ENCODE data around the gene CNTNAP5. TPM values are rescaled to one million over a fixed set of nuclear protein-coding genes. Genes with fewer than 3 reads are reported as not detected.

The CNTNAP5 gene
- total RNA-seq, 1 donor from 2014 or later, result not detected

GRCh38 chr2:124886216-124886615 is 861.1 kb downstream of the CNTNAP5 start:
- H3K36me3 Mint-ChIP-seq, result no peaks in the 10 kb centered on the region
- Histone ChIP-seq H3K4me1 (no peaks in the 10 kb centered on the region), H3K4me2 (no peak overlapping the region), H3K4me3 (no peak overlapping the region), H3K27me3 (no peaks in the 10 kb centered on the region), H3K9me3 (ENCODE audit: low read depth) (no peaks in the 10 kb centered on the region), H3K79me2 (ENCODE audit: low read depth) (no peaks in the 10 kb centered on the region), H2AFZ (replicated peaks) (no peak overlapping the region), H4K20me1 (ENCODE audit: low read depth) (no peaks in the 10 kb centered on the region), H3F3A (ENCODE audit: low read depth) (no peaks in the 10 kb centered on the region), H3K27ac (no peak overlapping the region), H3K36me3 (no peaks in the 10 kb centered on the region), H3K9ac (no peak overlapping the region)
- no peak overlapping the region for H3K4me3 Mint-ChIP-seq
- no peak for DNase-seq (ENCODE audit: low spot score)
- H3K9me3 Mint-ChIP-seq, result no peaks in the 10 kb centered on the region
- TF ChIP-seq EZH2phosphoT487 (IDR thresholded peaks at IDR 0.05) (no peak), EZH2 (IDR thresholded peaks at IDR 0.05) (no peak)
- H3K4me1 Mint-ChIP-seq, result no peaks in the 10 kb centered on the region
- H3K27ac Mint-ChIP-seq, result no peak overlapping the region
- H3K27me3 Mint-ChIP-seq (ENCODE audit: insufficient read depth, low read depth), result peaks cover 3% of the 10 kb centered on the region

- H3K27ac ChIP-seq, result no peak overlapping the region
- no peak overlapping the region for H3K4me3 ChIP-seq
- H3K9me3 Mint-ChIP-seq, result no peaks in the 10 kb centered on the region
- H3F3A ChIP-seq (ENCODE audit: low read depth), result no peaks in the 10 kb centered on the region
- H3K9me3 ChIP-seq (ENCODE audit: low read depth), result no peaks in the 10 kb centered on the region
- TF ChIP-seq CTCF (IDR thresholded peaks at IDR 0.05) (no peak), EZH2 (IDR thresholded peaks at IDR 0.05) (no peak), EZH2phosphoT487 (IDR thresholded peaks at IDR 0.05) (no peak)
- DNase-seq (ENCODE audit: low spot score), result no peak
- H3K36me3 Mint-ChIP-seq, result no peaks in the 10 kb centered on the region
- no peak overlapping the region for H3K27ac Mint-ChIP-seq
- no peaks in the 10 kb centered on the region for H3K4me1 Mint-ChIP-seq
- H2AFZ ChIP-seq (replicated peaks), result no peak overlapping the region
- no peaks in the 10 kb centered on the region for H4K20me1 ChIP-seq (ENCODE audit: low read depth)
- no peaks in the 10 kb centered on the region for H3K27me3 ChIP-seq
- H3K4me3 Mint-ChIP-seq, result no peak overlapping the region
- no peak overlapping the region for H3K4me2 ChIP-seq
- peaks cover 3% of the 10 kb centered on the region for H3K27me3 Mint-ChIP-seq (ENCODE audit: insufficient read depth, low read depth)
- H3K4me1 ChIP-seq, result no peaks in the 10 kb centered on the region
- H3K79me2 ChIP-seq (ENCODE audit: low read depth), result no peaks in the 10 kb centered on the region
- H3K9ac ChIP-seq, result no peak overlapping the region
- H3K36me3 ChIP-seq, result no peaks in the 10 kb centered on the region
Measured at GRCh38 chr2:124887466-124887865, 862.4 kb downstream of the CNTNAP5 start.

GRCh38 chr2:124888431-124888830 is 863.3 kb downstream of the CNTNAP5 start:
- Mint-ChIP-seq H3K27ac (no peak overlapping the region), H3K4me3 (no peak overlapping the region), H3K9me3 (no peaks in the 10 kb centered on the region), H3K4me1 (no peaks in the 10 kb centered on the region), H3K27me3 (ENCODE audit: insufficient read depth, low read depth) (peaks cover 3% of the 10 kb centered on the region), H3K36me3 (no peaks in the 10 kb centered on the region)
- Histone ChIP-seq H3K27ac (no peak overlapping the region), H3K4me2 (no peak overlapping the region), H3K79me2 (ENCODE audit: low read depth) (no peaks in the 10 kb centered on the region), H3K9ac (no peak overlapping the region), H3K9me3 (ENCODE audit: low read depth) (no peaks in the 10 kb centered on the region), H3K4me1 (no peaks in the 10 kb centered on the region), H2AFZ (replicated peaks) (no peak overlapping the region), H3K36me3 (no peaks in the 10 kb centered on the region), H3F3A (ENCODE audit: low read depth) (no peaks in the 10 kb centered on the region), H3K4me3 (no peak overlapping the region), H3K27me3 (no peaks in the 10 kb centered on the region), H4K20me1 (ENCODE audit: low read depth) (no peaks in the 10 kb centered on the region)
- no peak for DNase-seq (ENCODE audit: low spot score)
- TF ChIP-seq EZH2 (IDR thresholded peaks at IDR 0.05) (no peak), CTCF (IDR thresholded peaks at IDR 0.05) (no peak), EZH2phosphoT487 (IDR thresholded peaks at IDR 0.05) (no peak)

- H3K9me3 Mint-ChIP-seq, result no peaks in the 10 kb centered on the region
- Histone ChIP-seq H3K4me3 (no peak overlapping the region), H3F3A (ENCODE audit: low read depth) (no peaks in the 10 kb centered on the region), H3K27me3 (no peaks in the 10 kb centered on the region), H3K9ac (no peak overlapping the region), H3K27ac (no peak overlapping the region), H3K4me2 (no peak overlapping the region), H3K4me1 (no peaks in the 10 kb centered on the region), H3K79me2 (ENCODE audit: low read depth) (no peaks in the 10 kb centered on the region), H3K9me3 (ENCODE audit: low read depth) (no peaks in the 10 kb centered on the region), H4K20me1 (ENCODE audit: low read depth) (no peaks in the 10 kb centered on the region), H3K36me3 (no peaks in the 10 kb centered on the region), H2AFZ (replicated peaks) (no peak overlapping the region)
- no peaks in the 10 kb centered on the region for H3K27me3 Mint-ChIP-seq (ENCODE audit: insufficient read depth, low read depth)
- no peak for DNase-seq (ENCODE audit: low spot score)
- TF ChIP-seq EZH2 (IDR thresholded peaks at IDR 0.05) (no peak), CTCF (IDR thresholded peaks at IDR 0.05) (no peak), EZH2phosphoT487 (IDR thresholded peaks at IDR 0.05) (no peak)
- H3K27ac Mint-ChIP-seq, result no peak overlapping the region
- H3K36me3 Mint-ChIP-seq, result no peaks in the 10 kb centered on the region
- H3K4me3 Mint-ChIP-seq, result no peak overlapping the region
- no peaks in the 10 kb centered on the region for H3K4me1 Mint-ChIP-seq
Measured at GRCh38 chr2:124894199-124894598, 869.1 kb downstream of the CNTNAP5 start.
